HuH-7 (cell line): ENCODE measurements around the gene PEX1.
"Not testable (repeated sequence)": the region's sequence is repeated elsewhere in the genome, so short reads cannot be mapped to it uniquely, and the experiment has no call there.

Experiments used
- DNase-seq: peaks from one replicate; pipeline ENCODE4 v3.0.0; 2011; ENCODE audit warnings: low spot score

PEX1 gene

GRCh38 chr7:92460510-92460909 lies 67.8 kb downstream of the PEX1 start:
- no peak for DNase-seq

GRCh38 chr7:92460109-92460508 lies 68.2 kb downstream of the PEX1 start:
- DNase-seq: no peak

- no peak for DNase-seq
Measured at GRCh38 chr7:92456236-92456635, 72.1 kb downstream of the PEX1 start.

- DNase-seq: no peak
Measured at GRCh38 chr7:92451645-92452044, 76.7 kb downstream of the PEX1 start.

- DNase-seq: no peak
Measured at GRCh38 chr7:92448205-92448747, 80.0 kb downstream of the PEX1 start.

- DNase-seq: peak; percentile 86
Measured at GRCh38 chr7:92447345-92448204, 80.7 kb downstream of the PEX1 start, which contains the start of gene GATAD1. TSS of gene GATAD1 (plus strand) at chr7:92447482. CDS start at chr7:92447730, 248 bp downstream.

- no peak for DNase-seq
Measured at GRCh38 chr7:92446869-92447344, 81.4 kb downstream of the PEX1 start.

- DNase-seq: not testable (repeated sequence)
Measured at GRCh38 chr7:92442720-92443119, 85.6 kb downstream of the PEX1 start.

- no peak for DNase-seq
Measured at GRCh38 chr7:92437956-92438491, 90.3 kb downstream of the PEX1 start.
